CD4-positive, alpha-beta T cell (primary cell): ENCODE results near the gene CCDC9B. TPM values are rescaled to one million over a fixed set of nuclear protein-coding genes. Genes with fewer than 3 reads are reported as not detected.

Source experiments
- ATAC-seq: fragments of 200-7000 bp; cut with Tn5 transposase; one replicate; pipeline ENCODE4 v1.10.0; 2022; ENCODE audit warnings: mild to moderate bottlenecking; ENCODE audit not compliant: poor library complexity
- CTCF ChIA-PET: fragments of 350-600 bp; sonication (Branson Sonifier 250); formaldehyde crosslinking; loops from one replicate; lab custom pipeline; 2021; ENCODE audit warnings: antibody characterized with exemption, inconsistent platforms; lab: Charles Lee
- POLR2A ChIA-PET: fragments of 350-600 bp; sonication (Branson Sonifier 250); formaldehyde crosslinking; loops from one replicate; lab custom pipeline; 2021; ENCODE audit warnings: antibody characterized with exemption, inconsistent platforms; lab: Charles Lee
- DNase-seq, 14 experiments: peaks; one replicate each; pipeline ENCODE4 v3.0.0-alpha.2; 2013 to 2020; ENCODE audit warnings: mixed read lengths in 2 of 14
- H3K27ac ChIP-seq, 2 donors: one replicate each; pipeline versions ENCODE4 v1.5.1 to v1.7.0; 2013; ENCODE audit warnings: low read length in 2 of 2, low read depth in 1 of 2, mild to moderate bottlenecking in 1 of 2
- H3K27me3 ChIP-seq, 2 experiments: 1 replicate in 1 of 2; 2 replicates in 1 of 2; pipeline versions ENCODE4 v1.6.1 to v1.7.0; 2013; ENCODE audit warnings: low read length in 2 of 2, control low read depth in 1 of 2, mild to moderate bottlenecking in 1 of 2, moderate library complexity in 1 of 2; ENCODE audit not compliant: insufficient read depth in 2 of 2, control insufficient read depth in 1 of 2
- H3K36me3 ChIP-seq: one replicate; pipeline ENCODE4 v1.6.1; 2013; ENCODE audit warnings: low read length, control low read depth; ENCODE audit not compliant: insufficient read depth
- H3K4me1 ChIP-seq: one replicate; pipeline ENCODE4 v1.6.1; 2013; ENCODE audit warnings: low read length, control low read depth; ENCODE audit not compliant: insufficient read depth
- H3K4me3 ChIP-seq: one replicate; pipeline ENCODE4 v1.5.1; 2013; ENCODE audit warnings: mild to moderate bottlenecking, low read length, moderate library complexity
- H3K9me3 ChIP-seq, 2 experiments: 1 replicate in 1 of 2; 2 replicates in 1 of 2; pipeline versions ENCODE4 v1.6.1 to v1.7.0; 2013; ENCODE audit warnings: low read length in 2 of 2, mild to moderate bottlenecking in 2 of 2, control low read depth in 1 of 2, moderate library complexity in 1 of 2; ENCODE audit not compliant: control insufficient read depth in 1 of 2, insufficient read depth in 1 of 2
- H3K27ac Mint-ChIP-seq: one replicate; pipeline ENCODE4 v1.8.0; 2020; ENCODE audit warnings: mixed read lengths
- H3K27me3 Mint-ChIP-seq: one replicate; pipeline ENCODE4 v1.8.0; 2021; ENCODE audit warnings: mixed read lengths
- H3K36me3 Mint-ChIP-seq: one replicate; pipeline ENCODE4 v1.8.0; 2021; ENCODE audit warnings: low read depth, mixed read lengths
- H3K4me1 Mint-ChIP-seq: one replicate; pipeline ENCODE4 v1.8.0; 2021; ENCODE audit warnings: low read depth, mixed read lengths
- H3K4me3 Mint-ChIP-seq: one replicate; pipeline ENCODE4 v1.8.0; 2020; ENCODE audit warnings: mild to moderate bottlenecking, mixed read lengths
- H3K9me3 Mint-ChIP-seq: one replicate; pipeline ENCODE4 v1.8.0; 2020; ENCODE audit warnings: mixed read lengths
- CTCF ChIP-seq: fragments of 200-600 bp; IDR thresholded peaks from one replicate; pipeline ENCODE4 v1.8.0; 2022; ENCODE audit warnings: antibody characterized with exemption, mild to moderate bottlenecking
- intact Hi-C, 2 experiments: fragments of 100-400 bp; cut with DNase I in 1 of 2; cut with micrococcal nuclease in 1 of 2; formaldehyde crosslinking; loops; one replicate each; pipeline versions ENCODE4 v1.15.1 to v1.9.0; 2023 to 2025; cut with DNase I, micrococcal nuclease
- total RNA-seq, 174 experiments: library from RNA in 2 of 174; stranded (reverse) in 2 of 174; gene quantifications; one replicate each; pipeline ENCODE4 v1.2.3 and lab custom pipeline; 2021 to 2026

Gene CCDC9B
- total RNA-seq, 2 experiments from 2014 or later: 1.0 to 1.5 TPM

- no peaks in the 10 kb centered on the region for H3K9me3 ChIP-seq
- Mint-ChIP-seq H3K27ac (no peak overlapping the region), H3K4me1 (no peaks in the 10 kb centered on the region), H3K4me3 (no peak overlapping the region), H3K27me3 (no peaks in the 10 kb centered on the region), H3K9me3 (no peaks in the 10 kb centered on the region), H3K36me3 (peaks cover 52% of the 10 kb centered on the region)
- H3K27me3 ChIP-seq: no peaks in the 10 kb centered on the region
- ChIA-PET POLR2A (interaction anchor here (0.6 to 1.8 kb wide), 2 partner anchors 12 to 192 kb away, joined by 4 read pairs; no protein-coding TSS in a partner anchor), CTCF (interaction anchor here (1.5 kb wide), 1 partner anchor 47 kb away, joined by 3 read pairs; no protein-coding TSS in a partner anchor)
- H3K4me1 ChIP-seq: no peaks in the 10 kb centered on the region
- intact Hi-C loops: no loop called here
- ATAC-seq: no peak
- no peak overlapping the region for H3K4me3 ChIP-seq
- no peak for TF ChIP-seq CTCF
- H3K36me3 ChIP-seq: peaks cover 77% of the 10 kb centered on the region
- no peak for DNase-seq
- H3K27ac ChIP-seq: no peak overlapping the region
These were observed 50.2 kb downstream of the CCDC9B start for GRCh38 chr15:40290545-40290917.

- Mint-ChIP-seq H3K27ac (no peak overlapping the region), H3K9me3 (no peaks in the 10 kb centered on the region), H3K4me1 (no peaks in the 10 kb centered on the region), H3K36me3 (peaks cover 41% of the 10 kb centered on the region), H3K4me3 (no peak overlapping the region), H3K27me3 (no peaks in the 10 kb centered on the region)
- intact Hi-C loops: no loop called here
- H3K27ac ChIP-seq: no peak overlapping the region
- TF ChIP-seq CTCF: no peak
- ChIA-PET CTCF (interaction anchor here (0.8 to 2.1 kb wide), 3 partner anchors 10 to 48 kb away, joined by 3 to 7 read pairs (median 3); no protein-coding TSS in a partner anchor), POLR2A (interaction anchor here (1.2 to 1.8 kb wide), 2 partner anchors 13 to 38 kb away, joined by 3 to 4 read pairs; no protein-coding TSS in a partner anchor)
- peaks cover 65% of the 10 kb centered on the region for H3K36me3 ChIP-seq
- ATAC-seq (no peak), DNase-seq (no peak)
- H3K4me3 ChIP-seq: no peak overlapping the region
- H3K9me3 ChIP-seq: no peaks in the 10 kb centered on the region
- no peaks in the 10 kb centered on the region for H3K27me3 ChIP-seq
- no peaks in the 10 kb centered on the region for H3K4me1 ChIP-seq
These were observed 51.5 kb downstream of the CCDC9B start for GRCh38 chr15:40289140-40289775.

- TF ChIP-seq CTCF: no peak
- H3K4me1 Mint-ChIP-seq: no peaks in the 10 kb centered on the region
- no peaks in the 10 kb centered on the region for H3K9me3 Mint-ChIP-seq
- H3K36me3 Mint-ChIP-seq: peaks cover 33% of the 10 kb centered on the region
- Histone ChIP-seq H3K27ac (no peak overlapping the region), H3K27me3 (peaks cover 0 to 4% of the 10 kb centered on the region in 2 experiments), H3K9me3 (no peaks in the 10 kb centered on the region), H3K36me3 (peaks cover 52% of the 10 kb centered on the region), H3K4me3 (no peak overlapping the region), H3K4me1 (peaks cover 8% of the 10 kb centered on the region)
- DNase-seq (no peak), ATAC-seq (no peak)
- intact Hi-C loops: no loop called here
- no peak overlapping the region for H3K4me3 Mint-ChIP-seq
- ChIA-PET POLR2A (no interaction called here), CTCF (interaction anchor here (2.1 kb wide), 1 partner anchor 9 kb away, joined by 7 read pairs; no protein-coding TSS in a partner anchor)
- H3K27ac Mint-ChIP-seq: no peak overlapping the region
- H3K27me3 Mint-ChIP-seq: no peaks in the 10 kb centered on the region
These were observed 52.8 kb downstream of the CCDC9B start for GRCh38 chr15:40287968-40288367.
